Esophagus squamous epithelium (tissue), 4 donors: ENCODE data around the gene VWA1.

Source experiments
- POLR2A ChIP-seq, 4 donors: fragments of 450-650 bp; IDR thresholded peaks; one replicate each; pipeline ENCODE4 v1.6.1; 2017; ENCODE audit warnings: antibody characterized with exemption in 4 of 4, mild to moderate bottlenecking in 4 of 4, moderate library complexity in 3 of 4
- TF ChIP-seq, protein P1 (sequence below), 6 experiments: fragments of 450-650 bp in 4 of 6; fragments of 200-600 bp in 2 of 6; sonication (generic) in 2 of 6; IDR thresholded peaks; one replicate each; pipeline ENCODE4 v1.5.1; 2016 to 2019; ENCODE audit warnings: antibody characterized with exemption in 6 of 6, mild to moderate bottlenecking in 4 of 6, moderate library complexity in 4 of 6

- TF ChIP-seq, protein P1, sequence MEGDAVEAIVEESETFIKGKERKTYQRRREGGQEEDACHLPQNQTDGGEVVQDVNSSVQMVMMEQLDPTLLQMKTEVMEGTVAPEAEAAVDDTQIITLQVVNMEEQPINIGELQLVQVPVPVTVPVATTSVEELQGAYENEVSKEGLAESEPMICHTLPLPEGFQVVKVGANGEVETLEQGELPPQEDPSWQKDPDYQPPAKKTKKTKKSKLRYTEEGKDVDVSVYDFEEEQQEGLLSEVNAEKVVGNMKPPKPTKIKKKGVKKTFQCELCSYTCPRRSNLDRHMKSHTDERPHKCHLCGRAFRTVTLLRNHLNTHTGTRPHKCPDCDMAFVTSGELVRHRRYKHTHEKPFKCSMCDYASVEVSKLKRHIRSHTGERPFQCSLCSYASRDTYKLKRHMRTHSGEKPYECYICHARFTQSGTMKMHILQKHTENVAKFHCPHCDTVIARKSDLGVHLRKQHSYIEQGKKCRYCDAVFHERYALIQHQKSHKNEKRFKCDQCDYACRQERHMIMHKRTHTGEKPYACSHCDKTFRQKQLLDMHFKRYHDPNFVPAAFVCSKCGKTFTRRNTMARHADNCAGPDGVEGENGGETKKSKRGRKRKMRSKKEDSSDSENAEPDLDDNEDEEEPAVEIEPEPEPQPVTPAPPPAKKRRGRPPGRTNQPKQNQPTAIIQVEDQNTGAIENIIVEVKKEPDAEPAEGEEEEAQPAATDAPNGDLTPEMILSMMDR (IDR thresholded peaks at IDR 0.05): no peak
- TF ChIP-seq POLR2A (IDR thresholded peaks at IDR 0.05): no peak
Measured at GRCh38 chr1:1395166-1395565, 40.3 kb upstream of the VWA1 start.
